OCI-LY3 (cell line): ENCODE data around the gene BAIAP3.

Experiments
- H2AFZ ChIP-seq: fragments of 200-600, 300-600 bp; shearing (Covaris generic); 2 replicates; pipeline ENCODE4 v1.6.0; 2014; ENCODE audit warnings: antibody characterized with exemption, low read depth, low read length
- H3K27ac ChIP-seq: fragments of 200-600, 300-600 bp; sonication (generic); 2 replicates; pipeline ENCODE4 v1.5.1; 2014; ENCODE audit warnings: mild to moderate bottlenecking, low read length, moderate library complexity, mixed read lengths
- H3K27me3 ChIP-seq: fragments of 200-600, 300-600 bp; sonication (generic); 2 replicates; pipeline ENCODE4 v1.6.1; 2014; ENCODE audit warnings: low read depth, low read length, mixed read lengths
- H3K36me3 ChIP-seq: fragments of 200-600, 300-600 bp; sonication (generic); replicated peaks from 2 replicates; pipeline ENCODE3; 2014; ENCODE audit warnings: low read depth, low read length, mixed read lengths
- H3K4me1 ChIP-seq: fragments of 300-600, 200-600 bp; sonication (generic); 2 replicates; pipeline ENCODE4 v1.6.1; 2014; ENCODE audit warnings: low read length, mixed read lengths
- H3K4me2 ChIP-seq: fragments of 200-600, 300-600 bp; sonication (generic); 2 replicates; pipeline ENCODE4 v1.6.1; 2014; ENCODE audit warnings: low read length, mixed read lengths
- H3K4me3 ChIP-seq: fragments of 300-600, 200-600 bp; sonication (generic); 2 replicates; pipeline ENCODE4 v1.5.1; 2014; ENCODE audit warnings: antibody characterized with exemption, mild to moderate bottlenecking, low read length, moderate library complexity
- H3K79me2 ChIP-seq: fragments of 300-600, 200-600 bp; shearing (Covaris generic); 2 replicates; pipeline ENCODE4 v1.6.1; 2014; ENCODE audit warnings: mild to moderate bottlenecking, low read length, mixed read lengths
- H3K9ac ChIP-seq: fragments of 300-600, 200-600 bp; shearing (Covaris generic); 2 replicates; pipeline ENCODE4 v1.6.0; 2014; ENCODE audit warnings: mild to moderate bottlenecking, low read length, moderate library complexity
- H3K9me3 ChIP-seq: fragments of 200-600, 300-600 bp; shearing (Covaris generic); 2 replicates; pipeline ENCODE4 v1.6.1; 2014; ENCODE audit warnings: low read length, mixed read lengths; ENCODE audit not compliant: insufficient read depth
- H4K20me1 ChIP-seq: fragments of 200-600, 300-600 bp; sonication (generic); 2 replicates; pipeline ENCODE4 v1.6.1; 2016; ENCODE audit warnings: low read length, mixed read lengths; ENCODE audit not compliant: insufficient read depth
- EZH2phosphoT487 ChIP-seq: fragments of 200-600 bp; shearing (Covaris generic); IDR thresholded peaks from 2 replicates; pipeline ENCODE4 v1.6.1; 2018; ENCODE audit warnings: antibody characterized with exemption, mixed run types, low read depth
- TF ChIP-seq, protein P1 (sequence below): fragments of 200-600, 300-600 bp; sonication (generic); IDR thresholded peaks from 2 replicates; pipeline ENCODE4 v1.5.1; 2014; ENCODE audit warnings: antibody characterized with exemption, low read length, low read depth

BAIAP3 gene

DNA sequence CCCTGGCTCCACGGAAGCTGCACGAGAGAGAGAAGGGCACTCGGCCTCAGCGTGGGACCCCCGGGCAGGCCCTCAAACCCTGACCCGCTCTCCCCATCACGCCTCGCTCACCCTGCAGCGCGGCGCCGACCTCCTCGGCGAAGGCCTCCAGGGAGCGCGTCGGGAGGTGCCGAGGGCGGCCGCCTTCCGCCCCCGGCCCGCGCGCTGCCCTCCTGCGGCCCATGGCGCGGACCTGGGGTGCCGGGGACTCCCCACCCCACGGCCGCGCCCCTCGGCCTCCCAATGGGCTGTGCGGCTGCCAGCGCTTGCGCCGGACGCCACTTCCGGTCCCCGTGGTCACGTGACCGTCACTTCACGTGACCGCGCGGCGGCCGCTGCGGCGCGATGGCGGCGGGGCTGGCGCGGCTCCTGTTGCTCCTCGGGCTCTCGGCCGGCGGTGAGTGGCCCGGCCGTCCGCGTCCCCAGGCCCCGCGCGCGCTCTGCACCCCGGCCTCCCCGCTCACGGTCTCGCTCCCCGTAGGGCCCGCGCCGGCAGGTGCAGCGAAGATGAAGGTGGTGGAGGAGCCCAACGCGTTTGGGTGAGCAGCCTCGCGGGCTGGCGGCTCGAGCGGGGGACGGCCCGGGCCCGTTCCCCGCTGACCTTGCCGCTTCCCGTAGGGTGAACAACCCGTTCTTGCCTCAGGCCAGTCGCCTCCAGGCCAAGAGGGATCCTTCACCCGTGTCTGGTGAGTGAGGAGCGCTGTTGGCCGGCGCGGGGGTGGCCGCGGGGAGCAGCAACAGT lies 18.3 kb downstream of the BAIAP3 start, which contains the start of the genes GNPTG and TSR3:
TSS of gene GNPTG (plus strand) at position 350 of the 781 bp plus-strand sequence. CDS start at position 385, 35 bp downstream.
TSS of gene TSR3 (minus strand) at position 297 of the 781 bp plus-strand sequence. CDS start at position 223, 74 bp downstream.
- Histone ChIP-seq H3K9ac (peak within 1 kb of the TSS; percentile 84), H3K36me3 (no peaks in the 10 kb centered on the region), H3K27me3 (no peaks in the 10 kb centered on the region), H3K9me3 (no peaks in the 10 kb centered on the region), H2AFZ (peak within 1 kb of the TSS; percentile 35; the same call in 1 of the 2 replicates), H3K79me2 (peaks cover 64% of the 10 kb centered on the region), H3K4me1 (peaks cover 13% of the 10 kb centered on the region), H3K4me3 (peak within 1 kb of the TSS; percentile 87), H3K4me2 (peak within 1 kb of the TSS; percentile 74), H4K20me1 (no peaks in the 10 kb centered on the region), H3K27ac (peak within 1 kb of the TSS; percentile 34; the same call in 1 of the 2 replicates)
- no peak for TF ChIP-seq EZH2phosphoT487
- TF ChIP-seq, protein P1, sequence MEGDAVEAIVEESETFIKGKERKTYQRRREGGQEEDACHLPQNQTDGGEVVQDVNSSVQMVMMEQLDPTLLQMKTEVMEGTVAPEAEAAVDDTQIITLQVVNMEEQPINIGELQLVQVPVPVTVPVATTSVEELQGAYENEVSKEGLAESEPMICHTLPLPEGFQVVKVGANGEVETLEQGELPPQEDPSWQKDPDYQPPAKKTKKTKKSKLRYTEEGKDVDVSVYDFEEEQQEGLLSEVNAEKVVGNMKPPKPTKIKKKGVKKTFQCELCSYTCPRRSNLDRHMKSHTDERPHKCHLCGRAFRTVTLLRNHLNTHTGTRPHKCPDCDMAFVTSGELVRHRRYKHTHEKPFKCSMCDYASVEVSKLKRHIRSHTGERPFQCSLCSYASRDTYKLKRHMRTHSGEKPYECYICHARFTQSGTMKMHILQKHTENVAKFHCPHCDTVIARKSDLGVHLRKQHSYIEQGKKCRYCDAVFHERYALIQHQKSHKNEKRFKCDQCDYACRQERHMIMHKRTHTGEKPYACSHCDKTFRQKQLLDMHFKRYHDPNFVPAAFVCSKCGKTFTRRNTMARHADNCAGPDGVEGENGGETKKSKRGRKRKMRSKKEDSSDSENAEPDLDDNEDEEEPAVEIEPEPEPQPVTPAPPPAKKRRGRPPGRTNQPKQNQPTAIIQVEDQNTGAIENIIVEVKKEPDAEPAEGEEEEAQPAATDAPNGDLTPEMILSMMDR = no peak

- Histone ChIP-seq H3K4me3 (no peak overlapping the region), H3K79me2 (peaks cover 79% of the 10 kb centered on the region), H2AFZ (no peak overlapping the region), H3K27ac (no peak overlapping the region), H3K4me2 (no peak overlapping the region), H3K27me3 (no peaks in the 10 kb centered on the region), H3K9me3 (no peaks in the 10 kb centered on the region), H3K9ac (no peak overlapping the region), H3K4me1 (peaks cover 13% of the 10 kb centered on the region), H3K36me3 (no peaks in the 10 kb centered on the region), H4K20me1 (no peaks in the 10 kb centered on the region)
- TF ChIP-seq EZH2phosphoT487 = no peak
Observed at GRCh38 chr16:1354815-1355540, 21.5 kb downstream of the BAIAP3 start.

DNA sequence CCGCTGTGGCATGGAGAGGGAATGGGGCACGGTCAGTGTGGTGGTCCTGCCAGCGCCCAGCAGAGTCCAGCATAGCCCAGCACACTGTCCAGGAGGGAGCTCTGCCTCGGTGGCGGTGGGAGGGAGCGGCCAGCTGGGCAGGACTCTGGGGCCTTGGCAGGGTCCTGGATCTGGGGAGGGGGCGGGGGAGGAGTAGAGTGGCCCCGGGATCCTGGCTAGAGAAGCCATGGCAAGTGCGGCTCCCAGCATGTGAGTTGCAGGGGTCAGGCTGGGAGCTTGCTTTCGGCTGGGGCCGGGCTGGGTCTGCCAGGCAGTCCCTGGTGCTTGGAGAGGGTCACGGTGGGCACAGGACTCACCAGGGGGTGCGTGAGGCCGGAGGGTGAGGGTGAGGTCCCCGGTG lies 22.1 kb downstream of the BAIAP3 start:
- no peak overlapping the region for H3K4me3 ChIP-seq
- H3K9ac ChIP-seq = no peak overlapping the region
- peaks cover under 1% of the 10 kb centered on the region for H3K36me3 ChIP-seq
- H3K79me2 ChIP-seq = peaks cover 77% of the 10 kb centered on the region
- no peak for TF ChIP-seq EZH2phosphoT487
- TF ChIP-seq, protein P1 = no peak
- H4K20me1 ChIP-seq = no peaks in the 10 kb centered on the region
- H3K4me1 ChIP-seq = peaks cover 9% of the 10 kb centered on the region
- H3K27ac ChIP-seq = no peak overlapping the region
- no peaks in the 10 kb centered on the region for H3K27me3 ChIP-seq
- H3K4me2 ChIP-seq = no peak overlapping the region
- no peak overlapping the region for H2AFZ ChIP-seq
- H3K9me3 ChIP-seq = no peaks in the 10 kb centered on the region

DNA sequence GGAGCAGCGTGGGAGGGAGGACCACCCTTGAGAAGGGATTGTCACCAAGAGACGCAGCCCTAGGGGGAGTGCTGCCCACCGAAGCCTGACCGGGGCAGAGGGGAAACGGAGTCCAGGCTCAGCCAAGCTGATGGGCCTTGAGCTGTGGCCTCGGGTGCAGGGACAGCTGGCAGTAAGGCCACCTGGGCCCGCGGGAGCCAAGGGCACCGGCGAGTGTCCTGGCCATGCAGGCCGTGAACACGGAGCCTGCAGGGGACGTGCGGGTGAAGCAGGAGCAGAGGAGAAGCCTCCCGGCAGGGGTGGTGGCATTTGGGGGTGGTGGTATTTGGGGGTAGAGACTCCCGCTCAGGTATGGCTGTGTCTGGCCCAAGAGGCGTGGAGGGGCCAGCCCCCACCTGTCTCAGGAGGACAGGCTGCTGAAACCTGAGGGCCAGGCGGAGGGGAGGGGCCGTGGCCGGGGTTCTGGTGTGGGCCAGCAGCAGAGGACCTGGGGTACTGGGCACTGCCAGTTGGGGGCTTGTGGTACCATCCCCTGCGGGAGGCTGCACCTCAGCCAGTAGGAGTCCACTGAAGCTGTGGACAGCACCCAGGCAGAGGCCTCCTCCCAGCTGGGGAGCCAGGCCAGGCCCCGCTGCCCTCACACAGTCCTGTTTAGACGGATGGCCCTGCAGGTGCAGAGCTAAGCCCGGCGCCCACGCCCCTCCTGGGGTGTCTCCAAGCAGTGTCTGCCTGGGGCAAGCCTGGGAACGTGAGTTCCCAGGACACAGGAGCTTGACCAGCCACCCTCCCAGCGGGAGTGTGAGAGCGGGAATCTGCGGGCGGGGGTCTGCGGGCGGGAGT lies 22.8 kb downstream of the BAIAP3 start:
- Histone ChIP-seq H3K9ac (no peak overlapping the region), H2AFZ (no peak overlapping the region), H3K4me2 (no peak overlapping the region), H4K20me1 (no peaks in the 10 kb centered on the region), H3K4me1 (peaks cover 5% of the 10 kb centered on the region), H3K36me3 (peaks cover 3% of the 10 kb centered on the region), H3K4me3 (no peak overlapping the region), H3K27me3 (no peaks in the 10 kb centered on the region), H3K79me2 (peaks cover 77% of the 10 kb centered on the region), H3K9me3 (no peaks in the 10 kb centered on the region), H3K27ac (no peak overlapping the region)
- TF ChIP-seq, protein P1 = no peak
- TF ChIP-seq EZH2phosphoT487 = no peak
